AG04449 (cell line): ENCODE results near the gene FHAD1.

Source experiments
- CTCF ChIA-PET: fragments of 350-600 bp; formaldehyde crosslinking; extraction: SDS; loops from one replicate; lab custom pipeline; 2021; ENCODE audit warnings: antibody characterized with exemption; lab: Yijun Ruan, JAX
- POLR2A ChIA-PET: fragments of 400-600, 350-600 bp; formaldehyde crosslinking; extraction: SDS; loops from one replicate; lab custom pipeline; 2020; ENCODE audit warnings: antibody characterized with exemption, inconsistent platforms; lab: Yijun Ruan, JAX
- DNase-seq: peaks from one replicate; pipeline ENCODE4 v3.0.0-alpha.2; 2010; ENCODE audit warnings: low read depth, low spot score
- H3K4me3 ChIP-seq: 2 replicates; pipeline ENCODE4 v1.5.1; 2011; ENCODE audit warnings: low read depth, mild to moderate bottlenecking, control low read depth, low read length
- CTCF ChIP-seq: IDR thresholded peaks from one replicate; pipeline ENCODE4 v1.5.1; 2011; ENCODE audit warnings: mild to moderate bottlenecking, moderate library complexity, low read length, control low read depth, inconsistent platforms; ENCODE audit not compliant: insufficient read depth; ENCODE audit errors: missing control alignments

Gene FHAD1

GRCh38 chr1:15273274-15273673 is 26.3 kb downstream of the FHAD1 start:
- ChIA-PET CTCF (interaction anchor here (0.6 to 9.2 kb wide), 21 partner anchors 9 to 167 kb away, joined by 3 to 251 read pairs (median 4); partner anchors contain the start of gene TMEM51), POLR2A (no interaction called here)
- no peak overlapping the region for H3K4me3 ChIP-seq
- DNase-seq, result no peak
- no peak for TF ChIP-seq CTCF

GRCh38 chr1:15275921-15276683 is 29.1 kb downstream of the FHAD1 start:
- TF ChIP-seq CTCF, result no peak
- no peak for DNase-seq
- CTCF ChIA-PET, result interaction anchor here (1.3 to 9.2 kb wide), 6 partner anchors 11 to 164 kb away, joined by 3 to 251 read pairs (median 9); partner anchors contain the start of gene TMEM51
- POLR2A ChIA-PET, result no interaction called here
- no peak overlapping the region for H3K4me3 ChIP-seq

DNA sequence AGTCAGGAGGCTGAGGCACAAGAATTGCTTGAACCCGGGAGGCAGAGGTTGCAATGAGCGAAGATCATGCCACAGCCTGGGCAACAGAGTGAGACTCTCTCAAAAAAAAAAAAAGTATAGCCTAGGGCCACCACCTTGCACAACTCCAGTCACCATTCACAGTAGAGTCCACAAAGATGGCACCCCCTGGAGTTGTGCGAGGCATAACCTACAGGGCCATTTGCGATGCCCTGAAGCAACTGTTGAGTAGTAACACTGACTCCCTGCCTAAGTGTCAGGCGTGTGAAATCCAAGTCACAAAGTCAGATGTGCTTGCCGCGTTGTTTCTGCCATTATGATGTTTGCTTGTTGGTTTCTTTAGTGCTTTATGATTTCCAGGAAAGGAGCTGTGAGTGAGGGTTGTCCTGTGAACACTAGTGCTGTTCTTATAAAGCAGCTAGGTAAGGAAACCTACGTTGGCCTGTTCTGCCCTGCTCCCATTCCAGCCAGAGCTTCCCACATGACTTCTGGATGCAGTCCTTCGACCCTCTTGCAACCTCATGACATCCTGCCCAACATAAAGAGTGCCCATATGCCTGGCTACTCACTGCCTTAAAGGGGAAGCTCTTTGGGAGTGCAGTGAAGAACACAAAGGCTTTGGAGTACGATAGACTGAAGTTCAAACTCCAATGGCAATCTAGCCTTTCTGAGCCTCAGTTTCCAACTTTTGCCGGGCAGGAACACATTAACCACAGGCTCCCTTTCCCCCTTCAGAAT is 29.8 kb downstream of the FHAD1 start:
- DNase-seq, result no peak
- POLR2A ChIA-PET, result no interaction called here
- no peak for TF ChIP-seq CTCF
- CTCF ChIA-PET, result interaction anchor here (0.8 to 9.2 kb wide), 5 partner anchors 108 to 168 kb away, joined by 3 to 251 read pairs (median 5); partner anchors contain the start of gene TMEM51
- no peak overlapping the region for H3K4me3 ChIP-seq

DNA sequence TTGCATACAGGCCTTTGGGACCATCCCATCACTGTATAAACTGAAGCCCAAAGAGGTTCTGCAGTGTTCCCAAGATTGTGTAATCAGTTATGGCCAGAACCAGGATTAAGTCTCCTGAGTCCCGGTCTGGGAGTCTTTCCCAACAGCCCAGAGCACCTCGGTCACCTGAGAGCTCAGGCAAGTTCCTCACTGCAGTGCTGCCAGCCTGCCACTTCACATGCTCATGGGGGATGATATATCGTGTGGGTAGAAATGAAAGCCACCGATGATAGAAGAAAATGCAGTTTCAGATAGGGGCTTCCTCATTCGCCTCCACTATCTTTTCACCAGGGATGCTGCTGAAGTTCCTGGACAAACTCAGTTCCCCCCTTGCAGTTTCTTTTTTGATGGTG is 30.4 kb downstream of the FHAD1 start:
- no peak for DNase-seq
- ChIA-PET POLR2A (no interaction called here), CTCF (interaction anchor here (0.8 to 9.2 kb wide), 4 partner anchors 109 to 169 kb away, joined by 3 to 251 read pairs (median 94); partner anchors contain the start of gene TMEM51)
- H3K4me3 ChIP-seq, result no peak overlapping the region
- no peak for TF ChIP-seq CTCF

- H3K4me3 ChIP-seq, result no peak overlapping the region
- TF ChIP-seq CTCF, result no peak
- CTCF ChIA-PET, result no interaction called here
- POLR2A ChIA-PET, result no interaction called here
- no peak for DNase-seq
Measured at GRCh38 chr1:15277933-15278332, 30.9 kb downstream of the FHAD1 start.
